Neural cell (in vitro differentiated cells): Measurements from ENCODE around the gene FCN1. TPM values are rescaled to one million over a fixed set of nuclear protein-coding genes. Genes with fewer than 3 reads are reported as not detected.
"Not testable (repeated sequence)": the region's sequence is repeated elsewhere in the genome, so short reads cannot be mapped to it uniquely, and the experiment has no call there.

ENCODE experiments used
- H2AFZ ChIP-seq: fragments of 200-600, 300-800 bp; sonication (generic), shearing (Covaris generic); 2 replicates; pipeline ENCODE4 v1.6.0; 2014; ENCODE audit warnings: low read depth, mild to moderate bottlenecking, antibody characterized with exemption, low read length, moderate library complexity
- H3F3A ChIP-seq: fragments of 200-600 bp; shearing (Covaris generic); 2 replicates; pipeline ENCODE4 v1.6.1; 2016; ENCODE audit warnings: mild to moderate bottlenecking, moderate library complexity, mixed read lengths, antibody characterized with exemption, low read length; ENCODE audit not compliant: insufficient read depth, poor library complexity, severe bottlenecking
- H3K27ac ChIP-seq: fragments of 200-600, 300-800 bp; sonication (generic), shearing (Covaris generic); 2 replicates; pipeline ENCODE4 v1.5.1; 2014; ENCODE audit warnings: mild to moderate bottlenecking, low read length, moderate library complexity
- H3K27me3 ChIP-seq: fragments of 300-800, 200-600 bp; sonication (generic), shearing (Covaris generic); 2 replicates; pipeline ENCODE4 v1.6.0; 2014; ENCODE audit warnings: mild to moderate bottlenecking, low read depth, low read length, moderate library complexity; ENCODE audit not compliant: insufficient read depth
- H3K36me3 ChIP-seq: fragments of 300-800, 200-600 bp; sonication (generic), shearing (Covaris generic); 2 replicates; pipeline ENCODE4 v1.5.1; 2014; ENCODE audit warnings: mild to moderate bottlenecking, antibody characterized with exemption, low read length, moderate library complexity; ENCODE audit not compliant: insufficient read depth
- H3K4me2 ChIP-seq: fragments of 300-800, 200-600 bp; sonication (generic), shearing (Covaris generic); 2 replicates; pipeline ENCODE4 v1.6.0; 2014; ENCODE audit warnings: mild to moderate bottlenecking, low read length
- H3K4me3 ChIP-seq: fragments of 300-800, 200-600 bp; sonication (generic), shearing (Covaris generic); 2 replicates; pipeline ENCODE4 v1.5.1; 2014; ENCODE audit warnings: mild to moderate bottlenecking, low read length, moderate library complexity
- H3K79me2 ChIP-seq: fragments of 200-600 bp; shearing (Covaris generic); replicated peaks from 2 replicates; pipeline ENCODE4 v1.6.0; 2014; ENCODE audit warnings: mild to moderate bottlenecking, low read length, moderate library complexity; ENCODE audit not compliant: insufficient read depth
- H3K9ac ChIP-seq: fragments of 300-800, 200-600 bp; sonication (generic), shearing (Covaris generic); 2 replicates; pipeline ENCODE4 v1.6.1; 2016; ENCODE audit warnings: mild to moderate bottlenecking, low read length, mixed read lengths
- H3K9me2 ChIP-seq: fragments of 200-600 bp; shearing (Covaris generic); 2 replicates; pipeline ENCODE4 v1.6.1; 2016; ENCODE audit warnings: mild to moderate bottlenecking, low read length, mixed read lengths; ENCODE audit not compliant: insufficient read depth
- H3K9me3 ChIP-seq: fragments of 200-600, 300-800 bp; sonication (generic), shearing (Covaris generic); 2 replicates; pipeline ENCODE4 v1.6.1; 2016; ENCODE audit warnings: mild to moderate bottlenecking, mixed run types, low read length, moderate library complexity, mixed read lengths
- H4K20me1 ChIP-seq: fragments of 200-600 bp; shearing (Covaris generic); 2 replicates; pipeline ENCODE4 v1.6.1; 2016; ENCODE audit warnings: mild to moderate bottlenecking, mixed run types; ENCODE audit not compliant: insufficient read depth
- CTCF ChIP-seq: fragments of 450-650 bp; IDR thresholded peaks from 2 replicates; pipeline ENCODE4 v1.5.1; 2014; ENCODE audit warnings: antibody characterized with exemption, mild to moderate bottlenecking, moderate library complexity; ENCODE audit not compliant: poor library complexity, severe bottlenecking
- EP300 ChIP-seq: fragments of 450-650 bp; conservative IDR thresholded peaks from 2 replicates; pipeline ENCODE4 v1.6.1; 2014; ENCODE audit warnings: antibody characterized with exemption, mild to moderate bottlenecking, moderate library complexity; ENCODE audit not compliant: poor library complexity, severe bottlenecking
- EZH2 ChIP-seq: fragments of 200-600, 300-800 bp; shearing (Covaris generic), sonication (generic); IDR thresholded peaks from 2 replicates; pipeline ENCODE4 v1.6.1; 2014; ENCODE audit warnings: antibody characterized with exemption, low read length, borderline replicate concordance, mild to moderate bottlenecking; ENCODE audit not compliant: insufficient read depth, poor library complexity, severe bottlenecking
- MXI1 ChIP-seq: fragments of 450-650 bp; conservative IDR thresholded peaks from 2 replicates; pipeline ENCODE4 v1.6.1; 2014; ENCODE audit warnings: antibody characterized with exemption, mild to moderate bottlenecking; ENCODE audit not compliant: poor library complexity, severe bottlenecking
- POLR2AphosphoS5 ChIP-seq: IDR thresholded peaks from 2 replicates; pipeline ENCODE4 v1.6.1; 2012
- RAD21 ChIP-seq: fragments of 450-650 bp; conservative IDR thresholded peaks from 2 replicates; pipeline ENCODE4 v1.6.1; 2014; ENCODE audit warnings: antibody characterized with exemption, mild to moderate bottlenecking, moderate library complexity
- REST ChIP-seq: IDR thresholded peaks from 2 replicates; pipeline ENCODE4 v1.6.1; 2012; ENCODE audit warnings: borderline replicate concordance
- SMC3 ChIP-seq: fragments of 450-650 bp; conservative IDR thresholded peaks from 2 replicates; pipeline ENCODE4 v1.6.1; 2014; ENCODE audit warnings: antibody characterized with exemption, mild to moderate bottlenecking, moderate library complexity; ENCODE audit not compliant: poor library complexity
- TAF1 ChIP-seq: IDR thresholded peaks from 2 replicates; pipeline ENCODE4 v1.6.1; 2012; ENCODE audit warnings: low read depth
- polyA plus RNA-seq: library from polyadenylated mRNA; depleted of rRNA; stranded (reverse); fragments of >200 nt; gene quantifications from 2 replicates; pipeline ENCODE4 v1.2.3, GENCODE V29; 2014

Gene FCN1
- polyA plus RNA-seq, 1 donor from 2014 or later: not detected

DNA sequence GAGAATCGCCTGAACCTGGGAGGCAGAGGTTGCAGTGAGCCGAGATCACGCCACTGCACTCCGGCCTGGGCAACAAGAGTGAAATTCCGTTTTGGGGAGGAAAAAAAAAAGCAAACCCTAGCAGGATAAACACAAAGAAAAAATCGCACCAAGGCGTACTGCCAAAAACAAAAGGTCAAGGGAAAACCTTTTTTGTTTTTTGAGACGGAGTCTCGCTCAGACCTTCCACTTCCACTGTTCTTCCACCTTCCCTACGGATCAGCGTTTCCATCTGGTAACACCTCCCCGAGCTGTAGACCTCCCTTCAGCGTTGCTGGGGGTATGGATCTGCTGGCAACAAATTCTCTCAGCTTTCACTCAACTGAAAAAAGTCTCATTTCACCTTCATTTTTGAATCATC is 57.2 kb downstream of the FCN1 start:
- H3K4me3 ChIP-seq: no peak overlapping the region
- no peaks in the 10 kb centered on the region for H3K9me2 ChIP-seq
- TF ChIP-seq EZH2: no peak
- TF ChIP-seq SMC3: no peak
- TF ChIP-seq RAD21: no peak
- no peak for TF ChIP-seq CTCF
- TF ChIP-seq TAF1: no peak
- no peak for TF ChIP-seq POLR2AphosphoS5
- no peak for TF ChIP-seq REST
- H2AFZ ChIP-seq: no peak overlapping the region
- no peaks in the 10 kb centered on the region for H4K20me1 ChIP-seq
- no peaks in the 10 kb centered on the region for H3K9me3 ChIP-seq
- H3K36me3 ChIP-seq: no peaks in the 10 kb centered on the region
- H3K4me2 ChIP-seq: no peak overlapping the region
- no peaks in the 10 kb centered on the region for H3F3A ChIP-seq
- H3K27ac ChIP-seq: no peak overlapping the region
- H3K27me3 ChIP-seq: no peaks in the 10 kb centered on the region
- no peak overlapping the region for H3K9ac ChIP-seq
- no peaks in the 10 kb centered on the region for H3K79me2 ChIP-seq

DNA sequence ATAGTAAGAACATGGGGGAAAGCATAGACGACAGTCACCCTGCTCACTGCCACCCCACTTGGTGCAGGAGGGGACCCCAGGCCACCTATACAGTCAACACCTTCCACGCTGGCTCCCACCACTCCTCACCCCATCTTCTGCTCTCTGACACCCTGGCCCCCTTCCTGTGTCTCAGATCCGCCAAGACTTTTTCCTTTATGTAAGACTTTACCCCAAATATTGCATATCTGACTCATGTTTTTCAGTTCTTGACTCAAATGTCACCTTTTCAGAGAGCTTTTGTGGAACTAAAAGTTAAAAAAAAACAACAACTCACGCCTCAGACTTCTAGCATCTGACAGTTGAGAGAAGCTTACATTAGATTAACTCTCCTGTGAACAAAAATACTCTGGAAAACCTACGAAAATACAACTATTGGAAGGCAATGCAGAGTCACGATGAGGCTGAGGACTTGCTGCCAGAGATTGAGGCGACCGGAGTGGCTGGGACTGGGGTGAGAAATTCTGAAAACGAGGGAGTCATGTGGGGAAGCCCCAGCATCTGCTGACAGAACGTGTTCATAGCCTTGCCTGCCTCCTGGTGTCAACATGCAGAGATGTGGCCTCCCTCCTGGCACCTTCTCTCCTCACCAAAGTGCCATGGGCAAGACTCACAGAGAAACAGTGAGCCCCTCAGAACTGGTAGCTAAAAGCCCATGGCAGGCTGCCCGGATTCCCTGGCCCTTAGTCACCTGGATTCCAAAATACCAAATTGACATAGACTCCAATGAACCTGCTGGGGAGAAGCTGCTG is 59.5 kb downstream of the FCN1 start:
- H2AFZ ChIP-seq: no peak overlapping the region
- no peaks in the 10 kb centered on the region for H3K79me2 ChIP-seq
- H3K27me3 ChIP-seq: no peaks in the 10 kb centered on the region
- H3K9ac ChIP-seq: no peak overlapping the region
- no peaks in the 10 kb centered on the region for H3K9me2 ChIP-seq
- no peaks in the 10 kb centered on the region for H3K9me3 ChIP-seq
- no peaks in the 10 kb centered on the region for H3K36me3 ChIP-seq
- TF ChIP-seq CTCF (no peak), RAD21 (no peak), MXI1 (no peak), EZH2 (no peak), SMC3 (no peak), POLR2AphosphoS5 (no peak), TAF1 (no peak), EP300 (no peak), REST (no peak)
- no peaks in the 10 kb centered on the region for H4K20me1 ChIP-seq
- H3K4me2 ChIP-seq: no peak overlapping the region
- no peaks in the 10 kb centered on the region for H3F3A ChIP-seq
- H3K4me3 ChIP-seq: no peak overlapping the region
- no peak overlapping the region for H3K27ac ChIP-seq

DNA sequence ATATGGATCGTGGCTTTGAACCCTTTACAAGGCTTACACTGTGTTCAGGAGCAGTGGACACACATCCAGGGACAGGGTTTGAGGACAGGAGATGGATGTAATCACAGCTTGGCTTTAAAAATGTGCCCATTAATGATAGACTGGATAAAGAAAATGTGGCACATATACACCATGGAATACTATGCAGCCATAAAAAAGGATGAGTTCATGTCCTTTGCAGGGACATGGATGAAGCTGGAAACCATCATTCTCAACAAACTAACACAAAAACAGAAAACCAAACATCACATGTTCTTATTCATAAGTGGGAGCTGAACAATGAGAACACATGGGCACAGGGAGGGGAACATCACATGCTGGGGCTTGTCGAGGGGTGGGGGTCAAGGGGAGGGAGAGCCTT is 60.3 kb downstream of the FCN1 start:
- H3K4me3 ChIP-seq: not testable (repeated sequence)

More for the DNA sequence above, 60.3 kb downstream of the FCN1 start:
- not testable (repeated sequence) for H3K36me3 ChIP-seq, H3F3A ChIP-seq, H3K27ac ChIP-seq, H3K79me2 ChIP-seq, H3K9me2 ChIP-seq, H3K9ac ChIP-seq, H3K27me3 ChIP-seq, H3K4me2 ChIP-seq, H4K20me1 ChIP-seq, H2AFZ ChIP-seq, H3K9me3 ChIP-seq
